Measurements from ENCODE around the gene GMCL1.

DNA sequence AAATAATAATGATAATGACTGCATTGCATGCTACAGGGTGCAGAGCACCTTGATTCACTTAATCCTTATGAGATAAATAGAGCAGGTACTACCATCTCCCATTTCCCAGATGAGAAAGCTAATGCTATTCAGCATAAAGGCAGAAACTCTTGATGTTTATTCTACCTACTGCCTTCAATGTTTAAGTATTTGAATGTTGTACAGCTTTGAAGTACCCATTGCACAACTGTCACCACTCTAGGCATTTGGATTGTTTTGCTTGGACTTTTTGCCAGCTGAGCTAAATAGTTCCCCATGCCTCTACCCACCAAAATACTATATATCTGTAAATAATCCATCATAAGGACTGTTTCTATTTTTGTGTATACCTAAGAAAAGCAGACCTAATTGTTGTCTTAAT is 77.8 kb downstream of the GMCL1 start:
- TF ChIP-seq ZNF274 (IDR thresholded peaks at IDR 0.05; ENCODE audit: low read depth, low read length) (no peak), YY1 (IDR thresholded peaks at IDR 0.05; ENCODE audit: insufficient read depth, insufficient read length) (no peak)

Data from NT2/D1 (cell line).